ENCODE results near the gene SHB.
"Not testable (repeated sequence)": the region's sequence is repeated elsewhere in the genome, so short reads cannot be mapped to it uniquely, and the experiment has no call there.

Gene SHB

DNA sequence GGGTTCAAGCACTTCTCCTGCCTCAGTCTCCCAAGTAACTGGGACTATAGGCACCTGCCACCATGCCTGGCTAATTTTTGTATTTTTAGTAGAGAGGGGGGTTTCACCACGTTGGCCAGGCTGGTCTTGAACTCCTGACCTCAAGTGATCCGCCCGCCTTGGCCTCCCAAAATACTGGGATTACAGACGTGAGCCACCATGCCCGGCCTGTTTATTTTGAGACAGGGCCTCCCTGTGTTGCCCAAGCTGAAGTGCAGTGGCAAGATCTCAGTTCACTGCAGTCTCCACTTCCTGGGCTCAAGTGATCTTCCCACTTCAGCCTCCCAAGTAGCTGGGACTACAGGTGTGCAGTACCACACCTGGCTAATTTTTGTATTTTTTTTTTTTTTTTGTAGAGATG, 159.2 kb downstream of the SHB start:
- in situ Hi-C loops (cut with MboI; ENCODE audit: low sequenced_read_pairs): loop anchor here (10.0 kb wide), 2 partner anchors 355 to 455 kb away; no protein-coding TSS in a partner anchor

DNA sequence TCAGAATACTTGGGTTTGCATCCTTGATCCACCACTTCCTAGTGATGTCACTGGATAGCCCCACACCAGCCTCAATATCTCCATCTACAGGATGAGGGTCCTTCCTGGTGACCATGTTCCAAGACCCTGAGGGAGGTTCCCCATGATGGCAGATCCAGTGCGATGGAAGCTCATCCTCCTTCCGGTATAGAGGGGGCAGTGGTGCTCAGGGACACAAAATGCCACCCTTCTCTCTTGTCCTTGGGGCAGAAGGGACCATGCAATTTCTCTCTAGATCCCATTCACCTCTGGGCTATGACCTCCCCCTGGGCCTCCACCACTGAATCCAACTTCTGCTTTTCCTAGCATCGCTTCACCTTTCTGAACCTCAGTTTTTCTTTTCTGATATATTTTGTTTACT, 159.7 kb downstream of the SHB start:
- in situ Hi-C loops (cut with MboI; ENCODE audit: low sequenced_read_pairs): loop anchor here (10.0 kb wide), 1 partner anchor 355 kb away; no protein-coding TSS in a partner anchor

DNA sequence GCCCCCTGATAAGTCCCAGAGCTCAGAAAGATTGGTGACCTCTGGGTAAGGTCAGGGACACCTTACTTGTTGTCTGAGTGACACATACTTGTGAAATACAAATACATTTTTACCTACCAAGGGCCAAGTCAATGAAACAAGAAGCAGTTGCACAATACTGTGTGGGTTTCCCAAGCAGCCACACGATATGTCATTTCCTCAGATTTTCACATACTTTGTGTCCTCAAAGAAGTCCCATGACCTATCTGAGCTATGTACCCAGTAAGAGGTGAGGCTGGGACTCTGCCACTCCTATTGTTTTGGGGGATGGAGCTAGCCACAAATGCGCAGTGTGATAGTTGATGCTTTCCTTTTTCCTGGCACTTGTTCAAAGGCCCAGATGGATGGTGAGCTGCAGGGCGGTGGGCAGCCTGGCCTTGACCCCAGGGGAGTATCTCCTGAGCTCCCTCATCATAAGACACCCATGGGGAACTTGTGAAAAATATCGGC, 160.3 kb downstream of the SHB start:
- in situ Hi-C loops (cut with MboI; ENCODE audit: low sequenced_read_pairs): loop anchor here (10.0 kb wide), 1 partner anchor 356 kb away; no protein-coding TSS in a partner anchor

DNA sequence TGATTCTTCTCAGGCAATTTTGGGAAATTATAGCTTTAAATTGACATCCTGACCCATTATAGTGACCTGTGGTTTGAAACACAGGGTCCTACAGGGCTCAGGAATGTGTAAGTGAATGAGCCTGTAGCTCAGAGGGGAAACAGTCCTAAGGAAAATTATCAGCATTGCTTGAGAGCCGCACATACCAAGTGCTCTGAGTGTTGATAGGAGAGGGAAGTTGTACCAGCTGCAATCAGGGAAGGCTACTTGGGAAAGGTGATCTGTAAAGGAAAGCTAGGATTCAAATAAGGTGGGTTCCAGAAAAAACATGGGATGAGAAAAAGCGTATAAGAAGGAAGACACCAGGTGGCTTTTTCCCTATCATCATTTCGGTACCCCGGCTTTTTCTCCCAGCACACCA, 160.7 kb downstream of the SHB start:
- in situ Hi-C loops (cut with MboI; ENCODE audit: low sequenced_read_pairs): loop anchor here (10.0 kb wide), 1 partner anchor 357 kb away; no protein-coding TSS in a partner anchor

DNA sequence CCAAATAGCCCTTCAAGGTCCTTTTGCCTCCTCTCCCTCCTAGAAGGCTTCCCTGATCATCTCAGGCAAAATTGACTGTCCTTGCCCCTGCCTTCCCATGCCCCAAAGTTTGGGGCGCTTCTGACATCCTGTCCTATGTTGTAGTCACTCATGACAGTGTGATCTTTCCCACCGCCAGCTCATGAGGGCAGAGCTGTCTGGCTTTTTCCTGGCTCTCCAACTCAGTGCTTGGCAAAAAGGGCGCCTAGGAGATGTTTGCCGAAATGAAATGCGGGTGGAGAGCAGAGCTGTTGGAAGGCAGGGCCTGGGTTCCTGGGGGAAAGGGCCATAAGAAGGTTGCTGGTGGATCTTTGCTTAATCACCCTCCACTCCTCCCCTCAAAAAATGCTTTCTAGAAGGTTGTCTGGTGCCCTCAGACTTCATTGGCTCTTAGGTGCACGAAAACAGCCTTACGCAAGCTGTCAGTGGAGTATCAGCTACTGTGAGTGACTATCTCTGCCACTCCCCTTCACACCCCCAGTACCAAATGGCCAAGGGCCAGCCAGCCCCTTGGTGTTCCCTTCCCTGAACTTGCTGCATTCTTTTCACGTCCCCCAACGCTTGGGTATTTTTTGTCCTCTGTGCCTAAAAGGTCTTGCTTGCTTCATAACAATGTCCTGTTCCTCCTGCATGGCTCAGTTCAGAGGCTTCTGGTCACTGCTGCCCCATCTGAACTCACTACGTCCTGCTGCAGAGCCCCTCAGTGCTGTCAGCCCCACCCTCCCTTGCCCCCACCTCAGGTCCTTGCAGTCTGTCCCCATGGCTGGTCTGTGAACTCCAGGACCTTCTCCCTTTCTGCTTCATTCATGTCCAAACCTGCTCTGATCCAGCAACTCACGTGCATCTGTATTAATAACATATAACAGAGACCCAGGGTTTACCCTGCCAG, 162.5 kb downstream of the SHB start:
- in situ Hi-C loops (cut with MboI; ENCODE audit: low sequenced_read_pairs): loop anchor here (10.0 kb wide), 1 partner anchor 358 kb away; no protein-coding TSS in a partner anchor

DNA sequence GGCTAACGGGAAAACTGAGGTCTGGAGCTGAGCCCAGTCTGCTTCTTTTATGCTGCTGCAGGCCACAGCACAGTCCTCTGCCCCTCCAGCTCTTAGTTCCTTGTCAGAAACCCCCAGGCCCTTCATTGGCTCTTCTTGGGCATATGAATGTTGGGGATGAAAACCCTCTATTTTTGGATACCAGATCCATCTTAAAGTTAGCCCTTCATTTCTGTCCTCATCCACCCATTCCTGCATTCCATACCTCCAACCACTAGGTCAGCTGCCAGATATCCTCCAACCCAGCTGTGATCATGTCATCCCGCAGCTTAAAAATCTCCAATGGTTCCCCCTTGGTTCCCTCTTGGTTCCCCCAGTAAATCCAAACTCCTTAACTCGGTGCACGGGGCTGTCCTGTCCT, 163.3 kb downstream of the SHB start:
- in situ Hi-C loops (cut with MboI; ENCODE audit: low sequenced_read_pairs): loop anchor here (10.0 kb wide), 1 partner anchor 359 kb away; no protein-coding TSS in a partner anchor

DNA sequence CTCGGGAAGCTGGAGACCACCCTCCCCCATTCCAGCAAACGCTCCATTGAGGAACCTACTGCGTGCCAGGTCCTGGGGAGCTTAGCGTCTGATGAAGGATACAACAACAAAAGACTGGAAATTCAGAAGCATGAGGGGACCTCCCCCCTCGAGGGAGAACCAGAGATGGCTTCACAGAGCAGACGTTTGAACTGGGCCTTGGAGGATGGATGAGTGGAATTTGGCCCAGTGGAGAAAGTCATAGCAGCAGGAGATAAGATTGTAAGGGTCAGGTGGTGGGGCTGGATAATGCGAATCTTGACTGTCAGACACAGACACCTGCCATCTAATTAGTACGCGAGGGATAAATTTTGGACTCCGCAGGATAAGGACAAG, 163.9 kb downstream of the SHB start:
- in situ Hi-C loops (cut with MboI; ENCODE audit: low sequenced_read_pairs): loop anchor here (10.0 kb wide), 1 partner anchor 360 kb away; no protein-coding TSS in a partner anchor

DNA sequence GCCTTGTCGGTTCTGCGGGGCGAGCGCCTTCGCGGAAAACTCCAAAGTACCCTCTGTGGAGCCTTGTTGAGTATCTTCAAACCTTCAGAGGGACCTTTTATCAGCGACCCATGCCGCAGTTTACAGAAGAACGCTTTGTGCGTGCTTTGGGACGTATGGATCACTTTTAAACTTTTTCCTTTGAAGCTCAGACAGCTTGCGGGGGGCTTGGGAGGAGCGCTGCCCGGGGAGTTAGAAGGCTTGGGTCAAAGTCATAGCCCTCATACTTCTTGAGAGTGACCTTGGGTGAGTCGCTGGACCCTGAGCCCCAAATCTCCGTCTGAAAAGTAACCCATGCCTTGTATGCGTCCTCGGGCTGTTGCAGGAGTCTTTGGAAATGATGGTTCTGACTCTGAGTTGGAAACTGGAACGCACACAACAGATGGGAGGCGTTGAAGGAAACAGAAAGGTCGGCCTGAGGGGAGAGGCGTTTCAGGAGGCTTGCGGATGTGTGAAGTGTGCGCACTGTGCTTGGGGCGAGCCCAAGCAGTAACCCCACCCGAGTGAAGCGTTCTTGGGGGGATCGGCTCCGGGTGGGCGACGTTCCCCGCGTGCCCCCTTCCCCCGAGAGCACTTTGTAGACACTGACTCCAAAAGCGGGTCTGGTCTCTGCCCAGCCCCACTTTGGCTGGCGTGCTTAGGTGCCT, 164.4 kb downstream of the SHB start:
- in situ Hi-C loops (cut with MboI; ENCODE audit: low sequenced_read_pairs): loop anchor here (10.0 kb wide), 1 partner anchor 360 kb away; no protein-coding TSS in a partner anchor

DNA sequence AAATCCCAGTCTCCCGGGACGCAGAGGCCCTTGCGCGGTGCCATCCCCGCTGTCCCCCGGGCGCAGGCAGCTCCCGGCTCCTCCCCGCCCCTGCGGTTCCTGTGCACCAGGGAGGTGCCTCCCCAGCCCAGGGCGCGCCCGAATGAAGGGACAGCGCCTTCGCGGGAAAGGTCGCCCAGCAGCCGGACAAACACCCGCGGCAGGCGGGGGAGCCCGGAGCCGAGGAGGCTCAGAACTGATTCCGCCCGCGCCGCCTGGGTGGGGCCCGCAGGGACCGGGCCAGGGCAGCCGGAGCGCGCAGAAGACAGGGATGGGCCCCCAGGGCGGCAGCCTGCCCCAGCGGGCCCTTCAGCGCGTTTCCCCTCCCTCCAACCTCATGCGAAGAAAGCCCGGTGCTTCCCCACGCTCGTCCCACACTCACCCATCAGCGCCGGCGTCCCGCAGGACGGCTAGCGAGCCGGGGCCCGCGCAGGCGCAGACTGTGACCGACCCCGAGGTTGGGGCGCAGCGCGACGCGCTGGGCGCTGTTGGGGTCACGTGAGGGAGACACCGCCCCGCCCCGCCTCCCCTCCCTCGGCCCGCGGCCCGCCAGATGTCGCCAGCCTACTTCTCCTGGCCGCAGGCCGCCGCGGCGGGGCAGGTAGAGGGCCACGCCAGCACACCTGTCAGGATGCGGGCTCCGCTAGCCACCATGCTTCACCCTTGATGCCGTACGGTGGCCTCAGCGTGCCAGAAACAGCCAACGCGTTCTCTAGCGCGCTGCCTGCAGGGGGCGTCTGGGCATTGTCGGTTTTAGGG, 165.2 kb downstream of the SHB start, which contains the start of gene SLC25A51:
Gene SLC25A51 (minus strand): TSS at position 481 of the 798 bp plus-strand sequence. CDS start 15,577 bp downstream, outside the sequence.
- in situ Hi-C loops (cut with MboI; ENCODE audit: low sequenced_read_pairs): loop anchor here (10.0 kb wide), 1 partner anchor 361 kb away; no protein-coding TSS in a partner anchor

DNA sequence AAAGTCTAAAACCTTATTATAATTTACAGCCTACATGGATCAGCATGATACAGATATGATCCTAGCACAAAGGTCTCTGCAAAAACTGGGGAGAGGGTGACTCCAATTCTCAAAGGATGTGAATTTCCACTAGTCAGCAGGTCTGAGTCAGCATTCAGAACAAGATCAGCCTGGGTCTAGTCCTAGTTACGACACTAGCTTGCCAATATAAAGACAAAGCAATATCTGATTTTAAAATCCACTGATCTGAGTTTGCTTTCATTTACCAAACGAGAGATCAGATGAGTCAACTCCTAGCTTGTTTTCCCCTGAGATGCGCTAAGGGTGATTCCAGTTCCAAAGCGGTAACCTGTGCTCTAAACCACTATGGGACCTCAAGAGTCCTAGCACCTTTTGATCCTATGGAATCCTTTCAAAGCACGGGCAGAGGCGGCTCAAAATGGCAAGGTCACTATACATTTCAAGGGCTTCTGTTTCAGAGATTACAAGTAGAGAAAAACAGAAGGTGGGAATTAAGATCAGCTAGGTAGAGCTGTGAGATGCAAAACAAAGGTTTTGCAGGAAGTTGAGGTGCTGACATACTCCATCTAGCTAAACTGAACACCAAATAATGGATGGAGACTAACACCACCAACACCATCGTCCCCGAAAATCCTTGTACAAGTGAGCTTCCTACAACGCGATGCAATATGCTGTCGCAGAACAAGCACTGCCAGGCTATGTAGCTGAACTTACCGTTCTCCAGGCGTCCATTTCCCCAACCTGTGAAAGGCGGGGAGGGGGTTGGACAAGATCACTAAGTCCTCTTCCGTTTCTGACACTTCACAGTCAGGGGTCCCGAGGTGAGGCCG, 166.0 kb downstream of the SHB start:
- in situ Hi-C loops (cut with MboI; ENCODE audit: low sequenced_read_pairs): loop anchor here (10.0 kb wide), 1 partner anchor 362 kb away; no protein-coding TSS in a partner anchor

DNA sequence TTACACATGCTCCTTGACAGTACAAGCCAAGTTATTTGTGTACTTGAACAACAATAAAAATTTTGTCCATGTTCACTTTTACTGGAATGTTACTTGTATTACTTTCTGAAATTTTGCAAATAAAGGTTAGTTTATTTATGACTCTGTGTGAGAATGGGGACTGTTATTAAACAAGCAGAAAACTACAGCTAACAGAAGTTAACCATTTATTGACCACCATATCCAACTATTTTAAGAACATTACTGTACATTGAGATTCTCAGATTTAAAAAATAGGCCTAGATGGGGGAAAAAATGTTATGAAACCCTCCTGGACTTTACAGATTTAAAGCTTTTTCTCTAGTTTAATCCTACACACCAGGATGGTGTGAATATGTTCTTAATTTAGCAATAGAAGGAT, 166.9 kb downstream of the SHB start:
- in situ Hi-C loops (cut with MboI; ENCODE audit: low sequenced_read_pairs): loop anchor here (10.0 kb wide), 1 partner anchor 363 kb away; no protein-coding TSS in a partner anchor

DNA sequence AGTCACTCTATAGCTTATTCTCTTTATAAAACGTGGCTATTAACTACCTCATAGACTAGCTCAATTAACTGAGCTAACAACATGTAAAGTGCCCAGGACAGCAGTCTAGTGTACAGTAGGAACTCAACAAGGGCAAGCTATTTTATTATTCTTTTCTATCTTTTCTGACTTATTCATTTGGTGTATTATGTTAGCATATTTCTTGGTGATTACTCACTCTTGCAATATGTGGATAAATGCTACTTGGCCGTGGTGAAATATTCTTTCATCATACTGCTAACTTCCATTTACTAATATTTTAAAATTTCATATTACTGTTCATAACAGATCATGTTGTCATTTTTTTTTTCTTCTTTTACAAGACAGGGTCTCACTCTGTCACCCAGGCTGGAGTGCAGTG, 170.0 kb downstream of the SHB start:
- in situ Hi-C loops (cut with MboI; ENCODE audit: low sequenced_read_pairs): no loop called here

DNA sequence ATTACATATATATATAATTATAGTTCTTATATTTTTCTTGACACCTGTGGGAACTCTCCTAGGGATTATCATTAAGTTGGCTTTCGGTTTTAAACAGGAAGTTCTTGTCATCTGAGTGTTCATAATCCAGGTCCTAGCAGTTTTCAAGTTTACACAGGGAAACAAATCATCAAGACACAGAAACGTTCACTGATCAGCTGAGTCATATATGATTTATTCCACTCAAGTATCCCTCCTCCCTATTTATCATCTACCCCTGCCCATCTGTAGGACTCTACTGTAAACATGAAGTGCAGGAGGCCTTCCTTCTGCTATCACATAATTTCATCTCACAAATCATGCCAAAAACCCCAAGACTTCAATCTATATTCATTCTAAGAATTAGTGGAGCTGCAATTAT, 171.4 kb downstream of the SHB start:
- in situ Hi-C loops (cut with MboI; ENCODE audit: low sequenced_read_pairs): no loop called here

DNA sequence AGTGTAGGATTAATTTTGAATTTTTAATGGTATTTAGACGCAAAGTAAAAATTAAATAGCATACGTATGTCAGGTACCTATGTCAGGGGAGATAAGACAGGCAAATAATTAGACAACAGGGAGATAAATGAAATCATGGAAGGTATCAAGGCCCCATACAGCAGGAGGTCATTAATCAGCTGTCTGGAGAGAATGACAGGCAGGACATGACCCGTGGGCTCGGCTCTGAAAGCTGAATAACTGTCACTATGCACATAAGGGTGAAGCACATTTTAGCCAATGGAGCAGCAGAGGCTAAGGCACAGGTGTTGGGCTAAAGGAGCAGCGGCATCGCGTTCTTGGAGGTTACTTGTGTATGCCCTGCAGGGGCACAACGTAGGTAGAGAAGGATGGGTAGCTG, 177.0 kb downstream of the SHB start:
- in situ Hi-C loops (cut with MboI; ENCODE audit: low sequenced_read_pairs): no loop called here

DNA sequence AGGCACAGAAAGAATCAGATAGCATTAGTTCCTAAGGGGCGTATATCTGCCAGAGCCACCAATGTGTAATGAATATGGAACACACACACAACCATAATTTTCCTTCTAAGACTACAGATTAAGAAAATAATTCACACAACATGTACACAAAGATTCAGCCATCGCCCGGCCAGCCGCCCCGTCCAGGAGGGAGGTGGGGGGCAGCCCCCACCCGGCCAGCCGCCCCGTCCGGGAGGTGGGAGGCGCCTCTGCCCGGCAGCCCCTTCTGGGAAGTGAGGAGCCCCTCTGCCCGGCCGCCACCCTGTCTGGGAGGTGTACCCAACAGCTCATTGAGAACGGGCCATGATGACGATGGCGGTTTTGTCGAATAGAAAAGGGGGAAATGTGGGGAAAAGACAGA, 178.0 kb downstream of the SHB start:
- in situ Hi-C loops (cut with MboI; ENCODE audit: low sequenced_read_pairs): not testable (repeated sequence)

DNA sequence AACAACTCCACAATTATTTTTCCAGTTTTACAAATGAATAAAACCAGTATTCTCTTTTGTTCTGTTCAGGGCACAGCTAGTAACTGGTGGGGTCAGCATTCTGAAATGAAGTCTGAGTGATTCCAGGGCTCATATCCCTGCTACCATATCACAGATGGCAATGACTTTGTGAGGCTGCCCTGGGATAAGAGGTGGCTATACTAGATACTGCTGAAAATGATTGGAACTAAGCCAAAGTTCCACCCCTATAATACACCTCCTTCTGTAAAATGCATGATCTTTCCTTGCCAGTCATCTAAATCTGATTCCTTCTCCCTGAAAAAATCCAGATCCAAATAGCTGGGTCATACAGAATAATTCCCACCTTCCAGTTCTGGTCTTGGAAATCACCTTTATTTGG, 179.5 kb downstream of the SHB start:
- in situ Hi-C loops (cut with MboI; ENCODE audit: low sequenced_read_pairs): no loop called here

DNA sequence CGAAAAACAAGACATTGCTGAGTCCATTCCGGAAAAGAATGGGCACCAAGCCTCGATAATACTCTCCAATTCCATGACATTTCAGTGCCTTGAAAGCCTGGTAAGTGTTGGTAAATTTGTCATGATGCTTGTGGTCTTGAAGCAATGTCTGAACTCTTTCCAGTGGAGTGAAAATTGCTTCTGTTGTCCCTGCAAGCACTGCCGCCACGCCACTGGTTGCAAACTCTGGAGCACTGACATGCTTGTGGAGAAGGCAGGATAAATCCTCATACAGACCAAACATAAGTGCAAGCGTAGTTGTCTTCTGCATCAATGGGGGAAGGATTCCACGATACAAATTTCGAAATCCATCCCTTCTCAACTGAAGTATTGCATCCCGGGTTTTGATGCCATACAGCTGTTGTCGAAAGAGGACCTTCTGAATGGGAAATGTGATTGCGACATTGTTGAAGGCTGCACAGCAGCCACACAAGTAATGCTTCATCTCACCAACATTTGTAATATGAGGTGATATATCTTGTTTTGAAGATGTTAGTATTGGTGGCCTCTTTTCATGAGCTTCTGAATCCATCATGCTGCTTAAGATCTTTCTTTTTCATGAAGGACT, 180.9 kb downstream of the SHB start:
- in situ Hi-C loops (cut with MboI; ENCODE audit: low sequenced_read_pairs): not testable (repeated sequence)

DNA sequence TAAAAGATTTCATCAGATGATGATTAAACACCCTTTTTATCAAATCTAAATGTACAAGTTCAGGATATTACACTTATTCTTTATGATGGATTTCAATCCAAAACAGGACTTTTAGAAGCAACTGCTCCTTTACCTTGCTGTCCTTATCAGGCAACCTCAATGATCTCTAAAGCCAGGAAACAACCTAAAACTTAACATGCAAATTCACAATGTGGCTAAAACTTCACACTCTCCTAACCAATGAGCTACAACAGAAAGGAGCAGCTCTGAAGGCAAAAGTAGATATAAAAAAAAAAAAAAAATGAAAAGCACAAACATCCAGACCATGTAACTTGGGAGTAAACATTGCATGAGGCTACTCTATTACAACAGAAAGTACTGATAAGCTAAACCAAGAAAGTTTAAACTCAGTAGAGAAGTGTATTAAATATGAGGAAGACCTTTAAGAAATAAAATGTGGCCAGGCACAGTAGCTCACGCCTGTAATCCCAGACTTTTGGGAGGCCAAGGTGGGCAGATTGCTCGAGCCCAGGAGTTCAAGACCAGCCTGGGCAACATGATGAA, 188.0 kb downstream of the SHB start:
- in situ Hi-C loops (cut with MboI; ENCODE audit: low sequenced_read_pairs): no loop called here

DNA sequence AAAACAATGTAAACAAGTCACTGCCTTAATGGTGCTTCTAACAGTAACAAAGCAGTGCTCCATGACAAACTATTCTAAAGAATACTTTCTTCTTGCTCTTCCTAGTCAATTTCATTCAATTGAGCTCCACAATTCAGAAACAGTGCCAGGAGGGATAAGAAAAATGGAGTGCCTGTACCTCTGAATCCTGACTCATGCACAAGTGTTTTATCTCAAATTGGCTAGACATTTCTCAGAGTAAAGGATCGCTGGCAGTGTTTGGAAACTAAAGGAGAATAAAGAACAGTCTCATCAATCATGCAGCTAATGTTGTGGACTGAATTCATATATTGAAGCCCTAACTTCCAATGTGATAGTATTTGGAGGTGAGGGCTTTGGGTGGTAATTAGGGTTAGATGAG, 192.7 kb downstream of the SHB start:
- in situ Hi-C loops (cut with MboI; ENCODE audit: low sequenced_read_pairs): no loop called here

Measured in HL-60/S4 treated with phorbol 12-myristate 13-acetate at 8.2 ng/mL for 4 days and 3 days (cell line).